ENCODE results near the gene COG1. TPM values are rescaled to one million over a fixed set of nuclear protein-coding genes. Genes with fewer than 3 reads are reported as not detected.

COG1 gene
- total and polyA plus RNA-seq, 2 donors from 2014 or later, result 28.2 to 41.6 TPM

- H3K36me3 ChIP-seq (ENCODE audit: control insufficient read depth in 2 of 3, insufficient read depth in 3 of 3, low read length in 3 of 3), result no peaks in the 10 kb centered on the region
- DNase-seq (peak in 1 of 5 donors; percentile 84), FAIRE-seq (no peak)
- H3K4me1 ChIP-seq (ENCODE audit: control insufficient read depth in 2 of 3, insufficient read depth in 2 of 3, low read depth in 1 of 3, low read length in 3 of 3), result peaks cover 0 to 13% (median 0%) of the 10 kb centered on the region in 3 donors
- no peak for TF ChIP-seq CTCF (IDR thresholded peaks at IDR 0.05; ENCODE audit: borderline replicate concordance, extremely low read depth, insufficient read depth)
- H3K9me3 ChIP-seq (ENCODE audit: control insufficient read depth in 2 of 3, insufficient read depth in 1 of 3, low read length in 3 of 3), result no peaks in the 10 kb centered on the region
- H3K9ac ChIP-seq (ENCODE audit: low read length in 3 of 3), result no peak overlapping the region
- intact Hi-C loops (cut with DNase I), result loop anchor here (10.0 kb wide), 1 partner anchor 444 kb away; no protein-coding TSS in a partner anchor
- H3K4me3 ChIP-seq (ENCODE audit: low read length in 3 of 3), result no peak overlapping the region
- peaks cover 29% of the 10 kb centered on the region for H3K27me3 ChIP-seq (ENCODE audit: control insufficient read depth, insufficient read depth, low read length)
- H3K27ac ChIP-seq (ENCODE audit: low read depth in 2 of 2, low read length in 2 of 2), result peak overlapping the region; percentile 18 to 56
These were observed 24.2 kb upstream of the COG1 start for GRCh38 chr17:73168667-73169066.

- no peaks in the 10 kb centered on the region for H3K36me3 ChIP-seq (ENCODE audit: control insufficient read depth in 2 of 3, insufficient read depth in 3 of 3, low read length in 3 of 3)
- no peak overlapping the region for H3K9ac ChIP-seq (ENCODE audit: low read length in 3 of 3)
- no peak overlapping the region for H3K27ac ChIP-seq (ENCODE audit: low read depth in 2 of 2, low read length in 2 of 2)
- no peak for TF ChIP-seq CTCF (IDR thresholded peaks at IDR 0.05; ENCODE audit: borderline replicate concordance, extremely low read depth, insufficient read depth)
- intact Hi-C loops (cut with DNase I), result no loop called here
- H3K27me3 ChIP-seq (ENCODE audit: control insufficient read depth, insufficient read depth, low read length), result peaks cover 20% of the 10 kb centered on the region
- DNase-seq, result no peak
- no peaks in the 10 kb centered on the region for H3K9me3 ChIP-seq (ENCODE audit: control insufficient read depth in 2 of 3, insufficient read depth in 1 of 3, low read length in 3 of 3)
- FAIRE-seq, result no peak
- H3K4me3 ChIP-seq (ENCODE audit: low read length in 3 of 3), result no peak overlapping the region
- peaks cover 0 to 5% (median 0%) of the 10 kb centered on the region in 3 donors for H3K4me1 ChIP-seq (ENCODE audit: control insufficient read depth in 2 of 3, insufficient read depth in 2 of 3, low read depth in 1 of 3, low read length in 3 of 3)
These were observed 22.5 kb upstream of the COG1 start for GRCh38 chr17:73170324-73170723.

DNA sequence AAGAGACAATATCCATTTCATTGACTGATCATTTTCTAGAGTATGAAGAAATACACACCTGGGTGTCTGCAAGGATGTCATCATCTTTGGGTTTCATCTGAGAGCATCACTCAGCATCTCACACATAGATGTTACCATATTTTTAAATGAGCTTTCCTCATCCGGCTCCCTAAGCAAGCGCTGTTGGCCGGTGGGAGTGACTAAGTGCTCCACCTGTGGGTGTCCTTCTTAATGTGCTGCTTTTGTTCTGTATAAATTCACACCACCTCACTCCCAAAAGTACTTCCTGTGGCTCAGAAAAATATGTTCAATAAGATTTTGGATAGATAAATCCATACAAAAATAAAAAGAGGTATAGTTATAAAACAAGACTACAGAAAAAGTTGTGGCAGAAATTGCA, 20.6 kb upstream of the COG1 start:
- H3K4me1 ChIP-seq (ENCODE audit: control insufficient read depth in 2 of 3, insufficient read depth in 2 of 3, low read depth in 1 of 3, low read length in 3 of 3), result no peaks in the 10 kb centered on the region
- H3K27me3 ChIP-seq (ENCODE audit: control insufficient read depth, insufficient read depth, low read length), result peaks cover 8% of the 10 kb centered on the region
- FAIRE-seq (no peak), DNase-seq (no peak)
- intact Hi-C loops (cut with DNase I), result no loop called here
- no peaks in the 10 kb centered on the region for H3K9me3 ChIP-seq (ENCODE audit: control insufficient read depth in 2 of 3, insufficient read depth in 1 of 3, low read length in 3 of 3)
- no peak for TF ChIP-seq CTCF (IDR thresholded peaks at IDR 0.05; ENCODE audit: borderline replicate concordance, extremely low read depth, insufficient read depth)
- no peak overlapping the region for H3K9ac ChIP-seq (ENCODE audit: low read length in 3 of 3)
- no peak overlapping the region for H3K27ac ChIP-seq (ENCODE audit: low read depth in 2 of 2, low read length in 2 of 2)
- H3K36me3 ChIP-seq (ENCODE audit: control insufficient read depth in 2 of 3, insufficient read depth in 3 of 3, low read length in 3 of 3), result no peaks in the 10 kb centered on the region
- H3K4me3 ChIP-seq (ENCODE audit: low read length in 3 of 3), result no peak overlapping the region

DNA sequence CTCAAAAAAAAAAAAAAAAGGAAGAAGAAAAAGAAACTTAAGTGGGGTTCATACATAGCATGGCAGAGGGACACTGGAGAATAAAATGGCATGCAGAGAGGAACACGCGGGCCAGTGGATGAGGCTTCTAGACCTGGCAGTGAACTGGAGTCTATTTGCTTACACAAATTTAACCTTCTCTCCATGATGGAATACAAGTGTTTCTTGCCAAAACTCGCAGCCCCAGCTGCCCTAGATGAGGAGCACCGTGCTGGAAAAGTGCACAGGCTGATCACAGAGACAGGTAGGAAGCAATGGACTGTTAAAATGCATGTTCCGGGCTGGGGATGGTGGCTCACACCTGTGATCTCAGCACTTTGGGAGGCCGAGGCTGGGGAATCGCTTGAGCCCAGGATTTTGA, 18.7 kb upstream of the COG1 start:
- DNase-seq (no peak), FAIRE-seq (no peak)
- no peaks in the 10 kb centered on the region for H3K27me3 ChIP-seq (ENCODE audit: control insufficient read depth, insufficient read depth, low read length)
- H3K9me3 ChIP-seq (ENCODE audit: control insufficient read depth in 2 of 3, insufficient read depth in 1 of 3, low read length in 3 of 3), result no peaks in the 10 kb centered on the region
- H3K36me3 ChIP-seq (ENCODE audit: control insufficient read depth in 2 of 3, insufficient read depth in 3 of 3, low read length in 3 of 3), result no peaks in the 10 kb centered on the region
- H3K4me3 ChIP-seq (ENCODE audit: low read length in 3 of 3), result no peak overlapping the region
- TF ChIP-seq CTCF (IDR thresholded peaks at IDR 0.05; ENCODE audit: borderline replicate concordance, extremely low read depth, insufficient read depth), result no peak
- H3K27ac ChIP-seq (ENCODE audit: low read depth in 2 of 2, low read length in 2 of 2), result no peak overlapping the region
- no peaks in the 10 kb centered on the region for H3K4me1 ChIP-seq (ENCODE audit: control insufficient read depth in 2 of 3, insufficient read depth in 2 of 3, low read depth in 1 of 3, low read length in 3 of 3)
- H3K9ac ChIP-seq (ENCODE audit: low read length in 3 of 3), result no peak overlapping the region
- intact Hi-C loops (cut with DNase I), result no loop called here

Data from kidney (tissue), 14 donors.